IMR-90 (cell line): ENCODE results near the gene NAP1L5. TPM values are rescaled to one million over a fixed set of nuclear protein-coding genes. Genes with fewer than 3 reads are reported as not detected.

Source experiments
- ATAC-seq: fragments of 200-7000 bp; cut with Tn5 transposase; 2 replicates; pipeline ENCODE4 v1.9.1; 2020; ENCODE audit warnings: low read depth, mild to moderate bottlenecking, moderate library complexity
- Bru-seq: library from RNA; stranded (reverse); fragments of 400-500 nt; gene quantifications from one replicate; lab custom pipeline; 2021; lab: Mats Ljungman, UMichigan
- BruChase-seq, 2 experiments: library from RNA; stranded (reverse); fragments of 400-500 nt; gene quantifications; one replicate each; lab custom pipeline; 2021; lab: Mats Ljungman, UMichigan
- BruUV-seq: library from RNA; stranded (reverse); fragments of 400-500 nt; replicated peaks from 2 replicates; lab custom pipeline; 2021; lab: Mats Ljungman, UMichigan
- CTCF ChIA-PET: fragments of 300-600 bp; formaldehyde crosslinking; extraction: SDS; loops from one replicate; lab custom pipeline; 2021; ENCODE audit warnings: antibody characterized with exemption; lab: Yijun Ruan, JAX
- POLR2A ChIA-PET: fragments of 300-600 bp; sonication (Branson Sonifier 250); formaldehyde crosslinking; loops from one replicate; lab custom pipeline; 2022; ENCODE audit warnings: antibody characterized with exemption; ENCODE audit not compliant: unreplicated experiment; lab: Charles Lee
- DNase-seq: peaks from one replicate; pipeline ENCODE4 v3.0.0; 2013
- H2AFZ ChIP-seq: replicated peaks from 2 replicates; pipeline ENCODE3; 2013; ENCODE audit warnings: low read length, mild to moderate bottlenecking; ENCODE audit not compliant: poor library complexity
- H2AK5ac ChIP-seq: 2 replicates; pipeline ENCODE4 v1.6.1; 2013; ENCODE audit warnings: low read depth, low read length, inconsistent platforms
- H2AK9ac ChIP-seq: replicated peaks from 2 replicates; pipeline ENCODE3; 2013; ENCODE audit warnings: mild to moderate bottlenecking, low read depth, low read length, moderate library complexity; ENCODE audit not compliant: poor library complexity
- H2BK120ac ChIP-seq: 2 replicates; pipeline ENCODE4 v1.6.1; 2013; ENCODE audit warnings: low read depth, low read length, inconsistent platforms
- H2BK15ac ChIP-seq: 3 replicates; pipeline ENCODE4 v1.6.1; 2013; ENCODE audit warnings: low read depth, low read length, inconsistent platforms
- H2BK20ac ChIP-seq: 2 replicates; pipeline ENCODE4 v1.6.1; 2013; ENCODE audit warnings: low read depth, mild to moderate bottlenecking, inconsistent platforms, low read length, moderate library complexity
- H2BK5ac ChIP-seq: 2 replicates; pipeline ENCODE4 v1.6.1; 2013; ENCODE audit warnings: mild to moderate bottlenecking, low read depth, low read length, inconsistent platforms; ENCODE audit not compliant: poor library complexity, severe bottlenecking
- H3K14ac ChIP-seq: replicated peaks from 2 replicates; pipeline ENCODE4 v1.6.1; 2013; ENCODE audit warnings: low read depth, low read length, inconsistent platforms
- H3K18ac ChIP-seq: 2 replicates; pipeline ENCODE4 v1.6.1; 2013; ENCODE audit warnings: low read depth, low read length, control low read depth
- H3K23ac ChIP-seq: 2 replicates; pipeline ENCODE4 v1.6.1; 2013; ENCODE audit warnings: low read depth, low read length, inconsistent platforms
- H3K27ac ChIP-seq: 2 replicates; pipeline ENCODE4 v1.5.1; 2013; ENCODE audit warnings: mild to moderate bottlenecking, control low read depth, low read length; ENCODE audit not compliant: insufficient read depth
- H3K27me3 ChIP-seq: 2 replicates; pipeline ENCODE4 v1.6.1; 2013; ENCODE audit warnings: low read length; ENCODE audit not compliant: control insufficient read depth, insufficient read depth
- H3K36me3 ChIP-seq: 2 replicates; pipeline ENCODE4 v1.6.1; 2013; ENCODE audit warnings: low read length, mixed read lengths; ENCODE audit not compliant: control insufficient read depth, insufficient read depth
- H3K4ac ChIP-seq: 2 replicates; pipeline ENCODE4 v1.6.1; 2013; ENCODE audit warnings: low read depth, low read length, inconsistent platforms
- H3K4me1 ChIP-seq: 2 replicates; pipeline ENCODE4 v1.6.1; 2013; ENCODE audit warnings: low read length, mixed read lengths; ENCODE audit not compliant: control insufficient read depth, insufficient read depth
- H3K4me2 ChIP-seq: 2 replicates; pipeline ENCODE4 v1.6.1; 2013; ENCODE audit warnings: low read depth, mild to moderate bottlenecking, control low read depth, low read length, moderate library complexity
- H3K4me3 ChIP-seq: 2 replicates; pipeline ENCODE4 v1.5.1; 2013; ENCODE audit warnings: low read depth, mild to moderate bottlenecking, control low read depth, low read length, moderate library complexity; ENCODE audit not compliant: insufficient read depth
- H3K56ac ChIP-seq: 2 replicates; pipeline ENCODE4 v1.6.1; 2013; ENCODE audit warnings: low read length, inconsistent platforms; ENCODE audit not compliant: insufficient read depth; ENCODE audit errors: extremely low read depth
- H3K79me1 ChIP-seq, 2 experiments: 2 replicates each; pipeline ENCODE4 v1.6.1; 2013; ENCODE audit warnings: low read length in 2 of 2, inconsistent platforms in 1 of 2, low read depth in 1 of 2
- H3K9ac ChIP-seq: 2 replicates; pipeline ENCODE4 v1.6.1; 2013; ENCODE audit warnings: low read depth, low read length, control low read depth
- H3K9me1 ChIP-seq: 2 replicates; pipeline ENCODE4 v1.6.1; 2013; ENCODE audit warnings: low read length, inconsistent platforms; ENCODE audit not compliant: insufficient read depth
- H3K9me3 ChIP-seq: 2 replicates; pipeline ENCODE4 v1.6.1; 2013; ENCODE audit warnings: low read length; ENCODE audit not compliant: control insufficient read depth, insufficient read depth
- H4K20me1 ChIP-seq: 2 replicates; pipeline ENCODE4 v1.6.1; 2013; ENCODE audit warnings: low read length, inconsistent platforms; ENCODE audit not compliant: insufficient read depth
- H4K5ac ChIP-seq: 2 replicates; pipeline ENCODE4 v1.6.1; 2013; ENCODE audit warnings: mild to moderate bottlenecking, low read depth, low read length, control low read depth
- H4K8ac ChIP-seq, 2 experiments: 2 replicates each; pipeline ENCODE4 v1.6.1; 2013; ENCODE audit warnings: low read depth in 2 of 2, low read length in 2 of 2, control low read depth in 1 of 2, inconsistent platforms in 1 of 2
- H4K91ac ChIP-seq: 2 replicates; pipeline ENCODE4 v1.6.1; 2013; ENCODE audit warnings: low read depth, low read length, inconsistent platforms; ENCODE audit not compliant: insufficient read depth
- BHLHE40 ChIP-seq: fragments of 150-350 bp; IDR thresholded peaks from 2 replicates; pipeline ENCODE4 v1.6.1; 2016; ENCODE audit warnings: mild to moderate bottlenecking, low read depth, low read length
- CEBPB ChIP-seq: IDR thresholded peaks from 2 replicates; pipeline ENCODE4 v1.6.1; 2012; ENCODE audit warnings: low read depth, low read length, improper control_type of control experiment
- CHD1 ChIP-seq: IDR thresholded peaks from 2 replicates; pipeline ENCODE4 v1.6.1; 2012; ENCODE audit warnings: low read depth, low read length, improper control_type of control experiment
- CTCF ChIP-seq: conservative IDR thresholded peaks from 2 replicates; pipeline ENCODE4 v1.5.1; 2012; ENCODE audit warnings: mild to moderate bottlenecking, low read depth, low read length, improper control_type of control experiment
- FOS ChIP-seq: fragments of 150-350 bp; IDR thresholded peaks from 2 replicates; pipeline ENCODE4 v1.6.1; 2016; ENCODE audit warnings: low read depth, low read length
- MAFK ChIP-seq: IDR thresholded peaks from 2 replicates; pipeline ENCODE4 v1.6.1; 2012; ENCODE audit warnings: low read depth, low read length, improper control_type of control experiment
- MAZ ChIP-seq: IDR thresholded peaks from 2 replicates; pipeline ENCODE4 v1.6.1; 2012; ENCODE audit warnings: low read depth, mild to moderate bottlenecking, low read length, improper control_type of control experiment, moderate library complexity, borderline replicate concordance
- MXI1 ChIP-seq: IDR thresholded peaks from 2 replicates; pipeline ENCODE4 v1.6.1; 2012; ENCODE audit warnings: low read depth, mild to moderate bottlenecking, low read length, moderate library complexity, borderline replicate concordance
- NFE2L2 ChIP-seq: fragments of 150-350 bp; IDR thresholded peaks from 2 replicates; pipeline ENCODE4 v1.6.1; 2016; ENCODE audit warnings: low read depth, mild to moderate bottlenecking, low read length
- POLR2A ChIP-seq: IDR thresholded peaks from 2 replicates; pipeline ENCODE4 v1.6.1; 2012; ENCODE audit warnings: mild to moderate bottlenecking, low read depth, low read length
- RAD21 ChIP-seq: IDR thresholded peaks from 2 replicates; pipeline ENCODE4 v1.6.1; 2012; ENCODE audit warnings: low read length, improper control_type of control experiment
- SMC3 ChIP-seq: fragments of 150-350 bp; IDR thresholded peaks from 2 replicates; pipeline ENCODE4 v1.6.1; 2016; ENCODE audit warnings: low read depth, mild to moderate bottlenecking, antibody characterized with exemption, low read length, moderate library complexity
- WGBS, 2 experiments: methylation state at CpG; one replicate each; pipeline versions ENCODE4 v1.1.5 to v1.1.7; 2013; ENCODE audit warnings: missing lambda C conversion rate in 2 of 2; ENCODE audit not compliant: insufficient read length in 1 of 2; ENCODE audit errors: extremely low coverage in 2 of 2; 5-methylcytosine and 5-hydroxymethylcytosine counted together
- dilution Hi-C: fragments of 300-500 bp; cut with HindIII; formaldehyde crosslinking; loops from one replicate; pipeline ENCODE4 v1.14.3; 2018; ENCODE audit warnings: low sequenced_read_pairs; ENCODE audit not compliant: unreplicated experiment
- in situ Hi-C: fragments of 300-500 bp; cut with MboI; formaldehyde crosslinking; loops from 3 replicates; pipeline ENCODE4 v1.14.3; 2019; ENCODE audit warnings: low sequenced_read_pairs, inconsistent platforms, mixed read lengths
- intact Hi-C: fragments of 100-400 bp; cut with micrococcal nuclease; formaldehyde crosslinking; loops from 2 replicates; pipeline ENCODE4 v1.10.0; 2022
- long read RNA-seq: library from polyadenylated mRNA; unstranded; transcript quantifications from one replicate; pipeline ENCODE4 v2.0.0, GENCODE V29; 2021; ENCODE audit not compliant: unreplicated experiment
- polyA plus RNA-seq, 3 experiments: library from polyadenylated mRNA; depleted of rRNA; stranded (reverse); fragments of >200 nt; gene quantifications; 2 replicates each; pipeline ENCODE4 v1.2.3, GENCODE V29; 2012; ENCODE audit warnings: low replicate concordance in 1 of 3
- total RNA-seq: library from RNA; depleted of rRNA; stranded (reverse); fragments of >200 nt; gene quantifications from 2 replicates; pipeline ENCODE4 v1.2.3, GENCODE V29; 2012; rRNA removed
- TF ChIP-seq, protein P1 (sequence below): fragments of 150-350 bp; IDR thresholded peaks from 2 replicates; pipeline ENCODE4 v1.6.1; 2017; ENCODE audit warnings: mild to moderate bottlenecking, antibody characterized with exemption, low read length, low read depth

Gene NAP1L5
- 3.9 and 5.6 TPM in 2 replicates for total RNA-seq
- polyA plus RNA-seq (2012; rRNA removed): 5.3 and 6.0 TPM in 2 replicates
- 2.1 and 2.9 TPM in 2 replicates for polyA plus RNA-seq (2012; cell fraction: cytosol; rRNA removed)
- polyA plus RNA-seq (2012; cell fraction: nucleus; rRNA removed; ENCODE audit: low replicate concordance): 0.71 and 2.5 TPM in 2 replicates
- Bru-seq, nascent RNA: percentile 60 among the genes with signal in this experiment
- percentile 78 among the genes with signal in this experiment for BruChase-seq, experiment 1, labeled RNA remaining after a 6-hour chase
- BruChase-seq, experiment 2, labeled RNA remaining after a 2-hour chase: percentile 82 among the genes with signal in this experiment
- long read RNA-seq, transcript NAP1L5-201 (1 exons, 1,915 nt): major isoform, 8 of 8 reads
- long read RNA-seq, partial matches to known transcripts: 0 of 8 reads
- long read RNA-seq, other reads (novel, unspliced or antisense): 0 of 8 reads

DNA sequence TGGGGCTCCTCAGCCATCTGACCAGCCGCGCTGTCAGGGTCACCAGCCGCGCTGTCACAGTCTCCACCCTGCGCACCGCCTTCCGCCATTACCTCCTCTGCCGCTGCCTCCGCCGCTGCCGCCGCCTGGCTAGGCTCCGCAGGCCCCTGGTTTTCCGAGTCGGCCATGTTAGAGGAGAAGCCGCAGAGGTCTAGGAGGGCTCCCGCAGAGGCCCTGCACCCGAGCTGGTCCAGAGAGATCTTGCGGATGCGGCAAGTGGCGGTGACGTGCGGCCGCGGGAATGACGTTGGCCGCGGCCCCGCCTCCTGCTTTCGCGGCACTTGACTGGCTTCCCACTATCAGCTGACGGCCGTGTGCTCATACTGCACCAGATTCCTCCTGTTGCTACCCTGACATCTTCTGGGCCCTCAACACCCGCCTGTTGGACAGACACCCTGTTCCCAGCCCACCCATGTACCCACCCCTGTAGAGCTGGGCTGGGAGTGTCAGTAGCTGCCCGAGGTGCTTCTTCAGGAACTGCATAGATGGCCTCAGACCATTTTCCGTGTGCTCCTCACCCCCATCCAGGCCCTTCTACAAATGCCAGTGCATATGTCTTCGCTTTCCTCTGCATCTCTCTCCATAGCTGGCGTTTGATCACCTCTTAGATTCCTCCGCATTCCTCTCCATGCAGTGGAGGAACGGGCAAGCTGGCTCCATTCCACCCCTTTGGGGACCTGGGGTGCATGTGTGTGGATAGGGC lies at the start of gene NAP1L5:
Gene NAP1L5 (minus strand): TSS at position 242 of the 742 bp plus-strand sequence. CDS start 75 bp downstream, at position 167.
- H2BK5ac ChIP-seq: peak within 1 kb of the TSS; percentile 3
- ATAC-seq (peak; percentile 85), DNase-seq (peak; percentile 85)
- H4K91ac ChIP-seq: no peak within 1 kb of the TSS
- H4K20me1 ChIP-seq: no peaks in the 10 kb centered on the region
- H2AK9ac ChIP-seq: peak within 1 kb of the TSS; percentile 44
- H2BK120ac ChIP-seq: 0 out of 2 replicates have a peak within 1 kb of the TSS, but pooled peaks have one; percentile 9
- H2BK20ac ChIP-seq: no peak within 1 kb of the TSS
- peak within 1 kb of the TSS; percentile 50; the same call in 1 of the 2 replicates for H3K23ac ChIP-seq
- ChIA-PET CTCF (no interaction called here), POLR2A (no interaction called here)
- no TSS peak for BruUV-seq
- dilution Hi-C loops (no loop called here), in situ Hi-C loops (no loop called here), intact Hi-C loops (no loop called here)
- peak within 1 kb of the TSS; percentile 26 for H3K27ac ChIP-seq
- H3K9ac ChIP-seq: peak within 1 kb of the TSS; percentile 44
- H3K56ac ChIP-seq: peak within 1 kb of the TSS; percentile 13; the same call in 1 of the 2 replicates
- H3K4me1 ChIP-seq: no peaks in the 10 kb centered on the region; the same call in 1 of the 2 replicates
- H3K27me3 ChIP-seq: no peaks in the 10 kb centered on the region
- peaks cover 4% of the 10 kb centered on the region; the same call in 1 of the 2 replicates for H3K9me1 ChIP-seq
- no peaks in the 10 kb centered on the region for H3K9me3 ChIP-seq
- H3K4ac ChIP-seq: peak within 1 kb of the TSS; percentile 59
- peak within 1 kb of the TSS; percentile 87 for H2AFZ ChIP-seq
- H3K14ac ChIP-seq: peak within 1 kb of the TSS; percentile 84
- H2BK15ac ChIP-seq: no peak within 1 kb of the TSS
- H3K79me1 ChIP-seq: peaks cover 4 to 5% of the 10 kb centered on the region in 2 experiments; a peak in 3 of 4 replicates
- H3K4me3 ChIP-seq: peak within 1 kb of the TSS; percentile 51
- peak within 1 kb of the TSS; percentile 78 for H3K4me2 ChIP-seq
- peak within 1 kb of the TSS; percentile 27; the same call in 1 of the 2 replicates for H4K5ac ChIP-seq
- no peak within 1 kb of the TSS for H3K18ac ChIP-seq
- H2AK5ac ChIP-seq: peak within 1 kb of the TSS; percentile 14; the same call in 1 of the 2 replicates
- H4K8ac ChIP-seq: peak within 1 kb of the TSS; percentile 54 to 74; a peak in 3 of 4 replicates
- 48% methylated on average over 16 of the region's 40 CpGs; no CpG with 5 or more reads in 1 of the 2 experiments for WGBS, 2 experiments
- H3K36me3 ChIP-seq: no peaks in the 10 kb centered on the region; the same call in 1 of the 2 replicates
- TF ChIP-seq SMC3: no peak
- no peak for TF ChIP-seq CHD1
- TF ChIP-seq MXI1: peak; percentile 25; the same call in 1 of the 2 replicates
- TF ChIP-seq POLR2A: peak; percentile 42; the same call in 1 of the 2 replicates
- no peak for TF ChIP-seq CTCF
- no peak for TF ChIP-seq CEBPB
- TF ChIP-seq BHLHE40: no peak
- TF ChIP-seq, protein P1, sequence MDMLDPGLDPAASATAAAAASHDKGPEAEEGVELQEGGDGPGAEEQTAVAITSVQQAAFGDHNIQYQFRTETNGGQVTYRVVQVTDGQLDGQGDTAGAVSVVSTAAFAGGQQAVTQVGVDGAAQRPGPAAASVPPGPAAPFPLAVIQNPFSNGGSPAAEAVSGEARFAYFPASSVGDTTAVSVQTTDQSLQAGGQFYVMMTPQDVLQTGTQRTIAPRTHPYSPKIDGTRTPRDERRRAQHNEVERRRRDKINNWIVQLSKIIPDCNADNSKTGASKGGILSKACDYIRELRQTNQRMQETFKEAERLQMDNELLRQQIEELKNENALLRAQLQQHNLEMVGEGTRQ: peak; percentile 88
- no peak for TF ChIP-seq MAZ
- no peak for TF ChIP-seq NFE2L2
- TF ChIP-seq MAFK: no peak
- TF ChIP-seq FOS: no peak
- no peak for TF ChIP-seq RAD21
